NCI-H1436 treated with DMSO at 0.1 percent for 48 hours (cell line): Measurements from ENCODE around the gene BSND.

Experiments used
- DNase-seq: peaks from one replicate; lab custom pipeline; 2025; lab: John Stamatoyannopoulos, UW

Gene BSND

GRCh38 chr1:54991939-54992338 lies 6.8 kb upstream of the BSND start:
- DNase-seq, result no peak

GRCh38 chr1:54993140-54993539 lies 5.6 kb upstream of the BSND start:
- no peak for DNase-seq

- no peak for DNase-seq
Observed at GRCh38 chr1:54994355-54994990, 4.3 kb upstream of the BSND start.

- DNase-seq, result no peak
Observed at GRCh38 chr1:54995013-54995760, 3.5 kb upstream of the BSND start.

GRCh38 chr1:54995835-54996234 lies 2.9 kb upstream of the BSND start:
- DNase-seq, result no peak

- no peak for DNase-seq
Observed at GRCh38 chr1:54996359-54996868, 2.3 kb upstream of the BSND start.

GRCh38 chr1:54996869-54997710 lies 1.6 kb upstream of the BSND start:
- no peak for DNase-seq

- no peak for DNase-seq
Observed at GRCh38 chr1:54997711-54997986, 1.1 kb upstream of the BSND start.

GRCh38 chr1:54998100-54998499 lies 633 bp upstream of the BSND start:
- DNase-seq, result no peak

- DNase-seq, result no peak
Observed at GRCh38 chr1:55000110-55001085, 1.7 kb downstream of the BSND start.

GRCh38 chr1:55001311-55001710 lies 2.6 kb downstream of the BSND start:
- no peak for DNase-seq

- no peak for DNase-seq
Observed at GRCh38 chr1:55002686-55003085, 4.0 kb downstream of the BSND start.

GRCh38 chr1:55005351-55006140 lies 6.8 kb downstream of the BSND start:
- DNase-seq, result no peak

GRCh38 chr1:55006931-55007330 lies 8.2 kb downstream of the BSND start:
- no peak for DNase-seq

GRCh38 chr1:55007625-55008024 lies 8.9 kb downstream of the BSND start:
- DNase-seq, result no peak

- DNase-seq, result no peak
Observed at GRCh38 chr1:55010194-55010886, 11.6 kb downstream of the BSND start.

GRCh38 chr1:55010887-55011217 lies 12.1 kb downstream of the BSND start:
- no peak for DNase-seq

GRCh38 chr1:55012661-55013060 lies 13.9 kb downstream of the BSND start:
- DNase-seq, result peak; percentile 30

GRCh38 chr1:55015123-55015522 lies 16.4 kb downstream of the BSND start:
- no peak for DNase-seq
